AG08396 (cell line): ENCODE data around the gene VAMP7.
"Not testable (repeated sequence)": the region's sequence is repeated elsewhere in the genome, so short reads cannot be mapped to it uniquely, and the experiment has no call there.

Experiments used
- DNase-seq: peaks from one replicate; pipeline ENCODE4 v3.0.0; 2012; ENCODE audit warnings: low spot score, mixed read lengths

The VAMP7 gene

DNA sequence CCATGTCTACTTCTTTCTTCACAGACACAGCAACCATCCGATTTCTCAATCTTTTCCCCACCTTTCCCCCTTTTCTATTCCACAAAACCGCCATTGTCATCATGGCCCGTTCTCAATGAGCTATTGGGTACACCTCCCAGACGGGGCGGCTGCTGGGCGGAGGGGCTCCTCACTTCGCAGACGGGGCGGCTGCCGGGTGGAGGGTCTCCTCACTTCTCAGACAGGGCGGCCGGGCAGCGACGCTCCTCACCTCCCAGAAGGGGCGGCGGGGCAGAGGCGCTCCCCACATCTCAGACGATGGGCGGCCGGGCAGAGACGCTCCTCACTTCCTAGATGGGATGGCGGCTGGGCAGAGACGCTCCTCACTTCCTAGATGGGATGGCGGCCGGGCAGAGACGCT is 26.5 kb downstream of the VAMP7 start:
- not testable (repeated sequence) for DNase-seq

DNA sequence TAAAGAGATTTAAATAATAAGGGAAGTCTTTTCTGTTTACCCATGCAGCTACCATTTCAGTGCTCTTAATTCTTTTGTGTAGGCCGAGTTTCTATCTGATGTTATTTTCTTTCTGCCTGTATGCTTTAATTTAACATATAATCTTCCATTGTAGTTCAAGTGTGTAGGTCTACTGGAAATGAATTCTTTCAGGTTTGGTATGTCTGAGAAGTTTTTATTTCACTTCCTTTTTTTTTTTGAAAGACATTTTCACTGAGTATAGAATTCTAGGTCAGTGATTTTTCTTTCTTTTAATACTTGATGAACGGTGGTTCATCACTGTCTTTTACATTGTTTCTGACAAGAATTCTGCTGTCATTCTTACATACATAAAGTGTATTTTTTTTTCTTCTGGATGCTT is 42.1 kb downstream of the VAMP7 start:
- no peak for DNase-seq

GRCh38 chrX:155930852-155931618 is 49.9 kb downstream of the VAMP7 start:
- not testable (repeated sequence) for DNase-seq

DNA sequence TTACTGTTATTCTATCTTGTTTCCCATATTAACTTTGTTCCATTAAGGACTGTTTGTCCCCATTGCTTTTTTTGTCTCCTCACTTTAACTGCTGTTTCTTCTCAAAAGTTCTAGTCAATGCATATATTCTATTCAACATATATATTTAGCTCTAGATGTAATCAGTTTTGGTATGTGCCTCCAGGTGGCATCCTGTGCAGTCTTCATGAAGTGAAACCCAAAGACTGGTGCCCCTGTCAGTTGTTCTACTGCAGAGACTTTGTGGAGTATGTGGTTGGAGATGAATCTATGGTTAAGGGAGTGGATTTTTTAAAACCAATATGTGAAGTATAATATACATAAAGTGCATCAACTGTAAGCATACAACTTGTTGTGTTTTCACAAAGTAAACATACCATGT is 57.0 kb downstream of the VAMP7 start:
- DNase-seq, result no peak

GRCh38 chrX:155949098-155949497 is 68.0 kb downstream of the VAMP7 start:
- no peak for DNase-seq

- no peak for DNase-seq
Measured at GRCh38 chrX:155951237-155951789, 70.2 kb downstream of the VAMP7 start.

- no peak for DNase-seq
Measured at GRCh38 chrX:155953055-155953454, 71.9 kb downstream of the VAMP7 start.

- DNase-seq, result no peak
Measured at GRCh38 chrX:155954793-155955192, 73.6 kb downstream of the VAMP7 start.

DNA sequence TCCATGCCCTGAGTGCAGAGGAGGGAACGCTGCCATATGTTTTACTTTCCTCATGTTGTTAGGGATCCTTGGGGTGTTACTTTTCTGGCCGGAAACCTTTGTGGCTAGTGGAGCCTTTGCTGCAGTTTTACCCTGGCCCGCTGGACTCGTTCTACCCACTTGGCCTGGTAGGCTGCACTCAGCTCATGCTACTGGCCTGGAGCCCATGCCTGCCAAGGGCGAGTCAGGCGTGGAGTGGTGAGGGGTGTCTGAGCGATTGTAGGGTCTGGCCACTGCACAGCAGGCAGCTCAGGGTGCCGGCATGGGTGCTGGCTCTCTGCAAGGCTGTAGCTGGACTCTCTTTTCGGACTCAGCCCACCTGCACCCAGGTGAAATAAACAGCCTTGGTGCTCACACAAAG is 75.0 kb downstream of the VAMP7 start:
- DNase-seq, result no peak

- DNase-seq, result no peak
Measured at GRCh38 chrX:155956649-155957048, 75.5 kb downstream of the VAMP7 start.

DNA sequence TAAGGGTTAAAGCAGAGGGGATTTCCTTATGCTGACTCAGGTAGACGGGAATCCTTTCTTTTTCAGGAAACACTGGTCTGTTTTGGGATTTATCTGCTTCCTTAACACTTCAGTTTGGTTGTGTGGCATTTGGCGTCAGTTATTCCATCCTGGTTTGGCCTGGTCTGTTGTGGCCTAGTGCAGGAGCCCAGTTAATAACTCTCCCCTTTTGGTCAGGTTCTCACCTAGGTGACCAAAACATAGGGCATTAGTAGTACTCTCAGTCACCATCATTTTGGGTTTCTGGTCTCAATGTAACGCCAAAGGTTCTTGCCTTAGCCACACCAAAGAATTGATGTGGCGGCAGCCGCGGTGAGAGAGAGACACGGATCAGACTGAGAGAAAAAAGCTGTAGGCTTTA is 76.7 kb downstream of the VAMP7 start:
- DNase-seq, result no peak

GRCh38 chrX:155959018-155959587 is 78.0 kb downstream of the VAMP7 start:
- DNase-seq, result no peak

DNA sequence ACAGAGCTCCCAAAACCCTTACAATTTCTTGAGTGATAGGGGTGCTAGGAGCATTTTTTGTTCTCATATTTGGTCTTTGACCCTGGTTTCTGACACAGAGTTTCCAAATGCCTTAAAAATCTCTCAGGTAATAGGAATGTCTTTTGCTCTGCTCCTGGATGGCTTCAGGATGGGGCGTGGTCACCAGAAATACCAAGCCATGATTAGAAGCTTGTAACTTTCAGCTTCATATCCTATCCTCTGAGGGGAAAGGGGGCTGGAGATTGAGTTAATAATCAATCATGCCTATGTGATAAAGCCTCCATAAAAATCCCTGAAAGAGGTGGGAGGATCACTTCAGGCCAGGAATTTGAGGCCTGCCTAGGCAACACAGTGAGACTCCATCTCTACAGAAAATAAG is 81.8 kb downstream of the VAMP7 start:
- DNase-seq, result no peak

GRCh38 chrX:155966876-155967275 is 85.7 kb downstream of the VAMP7 start:
- DNase-seq, result no peak

GRCh38 chrX:155967653-155968325 is 86.6 kb downstream of the VAMP7 start:
- no peak for DNase-seq

DNA sequence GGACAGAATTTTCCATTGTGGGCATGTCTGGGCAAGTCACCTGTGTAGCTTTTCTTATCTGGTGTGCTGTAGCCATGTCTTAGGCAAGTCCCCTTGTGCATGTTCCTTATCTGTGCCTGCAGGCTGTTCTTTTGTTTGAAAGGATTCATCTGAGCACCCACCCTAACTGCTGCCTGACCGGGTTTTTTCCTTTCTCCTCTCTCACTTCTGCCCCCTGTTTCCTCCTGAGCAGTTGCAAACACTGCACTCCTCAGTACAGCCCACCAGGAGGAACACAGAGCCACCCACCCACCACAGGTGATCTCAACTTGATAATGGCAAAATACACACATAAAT is 87.1 kb downstream of the VAMP7 start:
- DNase-seq, result no peak

GRCh38 chrX:155968791-155969190 is 87.6 kb downstream of the VAMP7 start:
- DNase-seq, result no peak

GRCh38 chrX:155971658-155972057 is 90.5 kb downstream of the VAMP7 start:
- DNase-seq, result not testable (repeated sequence)

DNA sequence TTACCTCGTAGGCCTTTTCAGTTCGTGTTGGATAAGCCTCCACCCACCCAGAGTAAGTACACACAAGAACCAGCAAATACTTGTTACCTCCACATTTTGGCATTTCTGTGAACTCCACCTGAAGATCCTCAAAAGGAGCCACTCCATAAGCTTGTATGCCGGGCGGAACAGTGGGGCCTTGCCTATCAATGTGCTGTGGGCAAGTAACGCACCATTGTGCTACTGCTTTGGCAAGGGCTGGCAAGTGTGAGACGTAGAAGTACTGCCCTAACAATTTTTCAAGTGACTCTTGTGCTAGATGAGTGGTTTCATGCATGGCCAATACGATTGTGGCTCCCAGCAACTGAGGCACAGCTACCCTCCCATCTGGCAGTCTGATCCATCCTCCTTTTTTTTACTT is 91.1 kb downstream of the VAMP7 start:
- DNase-seq, result not testable (repeated sequence)

GRCh38 chrX:155983326-155983725 is 102.2 kb downstream of the VAMP7 start:
- DNase-seq, result no peak

GRCh38 chrX:155985208-155985607 is 104.1 kb downstream of the VAMP7 start:
- no peak for DNase-seq

DNA sequence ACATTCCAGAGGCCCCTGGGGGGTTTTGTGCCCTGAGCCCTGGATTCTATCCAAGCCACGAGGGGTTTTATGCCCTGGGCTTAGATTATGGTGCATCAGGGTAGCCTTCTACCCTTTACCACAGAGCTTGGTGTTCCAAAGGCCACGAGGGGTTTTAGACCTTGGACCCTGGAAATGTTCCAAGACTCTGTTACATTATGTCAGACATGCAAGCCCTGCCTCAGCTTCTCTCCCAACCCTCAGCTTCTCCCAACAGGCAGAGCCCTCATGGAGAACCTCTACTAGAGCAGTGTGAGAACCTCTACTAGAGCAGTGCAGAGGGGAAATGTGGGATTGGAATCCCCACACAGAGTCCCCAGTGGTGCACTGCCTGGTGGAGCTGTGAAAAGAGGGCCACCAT is 105.8 kb downstream of the VAMP7 start:
- DNase-seq, result not testable (repeated sequence)

DNA sequence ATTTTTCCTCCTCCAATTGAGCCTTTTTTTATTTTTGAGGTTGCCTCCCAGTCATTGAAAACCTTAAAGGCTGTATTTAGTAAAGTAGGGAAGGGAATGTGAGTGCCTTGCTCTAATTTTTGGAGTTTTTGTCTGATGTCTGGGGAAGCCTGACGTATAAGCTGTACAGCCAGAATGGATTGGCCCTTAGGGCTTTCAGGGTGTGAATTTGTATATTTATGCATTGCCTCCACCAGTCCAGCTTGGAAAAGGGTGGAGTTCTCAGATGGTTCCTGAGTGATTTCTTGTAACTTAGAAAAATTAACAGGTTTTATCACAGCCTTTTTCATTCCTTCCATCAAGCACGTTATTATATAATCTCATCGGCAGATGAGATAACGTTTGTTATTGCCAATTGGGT is 107.7 kb downstream of the VAMP7 start:
- no peak for DNase-seq
